ENCODE results near the gene IL1R2.

IL1R2 gene

DNA sequence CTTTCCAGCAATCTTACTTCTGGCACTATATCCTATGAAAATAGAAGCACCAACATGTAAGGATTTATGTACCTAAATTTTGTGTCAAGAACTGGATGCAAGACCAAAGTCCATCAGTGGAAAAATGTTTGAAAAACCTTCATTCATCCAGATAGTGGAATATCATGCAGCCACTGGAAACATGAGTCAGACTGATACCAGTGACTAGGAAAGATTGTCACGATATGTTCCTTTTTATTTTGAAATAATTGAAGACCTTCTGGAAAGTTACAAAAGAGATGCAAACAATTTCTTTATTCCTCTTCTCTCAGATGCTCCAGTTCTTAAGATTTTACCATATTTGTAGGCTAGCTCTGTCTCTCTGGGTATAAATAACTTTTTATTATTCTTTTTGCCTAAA lies 40.5 kb upstream of the IL1R2 start:
- H3K4me3 ChIP-seq (ENCODE audit: low read depth, low read length): no peak overlapping the region
- DNase-seq (ENCODE audit: low read depth): no peak
- TF ChIP-seq, protein P1, sequence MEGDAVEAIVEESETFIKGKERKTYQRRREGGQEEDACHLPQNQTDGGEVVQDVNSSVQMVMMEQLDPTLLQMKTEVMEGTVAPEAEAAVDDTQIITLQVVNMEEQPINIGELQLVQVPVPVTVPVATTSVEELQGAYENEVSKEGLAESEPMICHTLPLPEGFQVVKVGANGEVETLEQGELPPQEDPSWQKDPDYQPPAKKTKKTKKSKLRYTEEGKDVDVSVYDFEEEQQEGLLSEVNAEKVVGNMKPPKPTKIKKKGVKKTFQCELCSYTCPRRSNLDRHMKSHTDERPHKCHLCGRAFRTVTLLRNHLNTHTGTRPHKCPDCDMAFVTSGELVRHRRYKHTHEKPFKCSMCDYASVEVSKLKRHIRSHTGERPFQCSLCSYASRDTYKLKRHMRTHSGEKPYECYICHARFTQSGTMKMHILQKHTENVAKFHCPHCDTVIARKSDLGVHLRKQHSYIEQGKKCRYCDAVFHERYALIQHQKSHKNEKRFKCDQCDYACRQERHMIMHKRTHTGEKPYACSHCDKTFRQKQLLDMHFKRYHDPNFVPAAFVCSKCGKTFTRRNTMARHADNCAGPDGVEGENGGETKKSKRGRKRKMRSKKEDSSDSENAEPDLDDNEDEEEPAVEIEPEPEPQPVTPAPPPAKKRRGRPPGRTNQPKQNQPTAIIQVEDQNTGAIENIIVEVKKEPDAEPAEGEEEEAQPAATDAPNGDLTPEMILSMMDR (IDR thresholded peaks at IDR 0.05; ENCODE audit: control insufficient read depth, extremely low read depth, insufficient read depth): no peak

DNA sequence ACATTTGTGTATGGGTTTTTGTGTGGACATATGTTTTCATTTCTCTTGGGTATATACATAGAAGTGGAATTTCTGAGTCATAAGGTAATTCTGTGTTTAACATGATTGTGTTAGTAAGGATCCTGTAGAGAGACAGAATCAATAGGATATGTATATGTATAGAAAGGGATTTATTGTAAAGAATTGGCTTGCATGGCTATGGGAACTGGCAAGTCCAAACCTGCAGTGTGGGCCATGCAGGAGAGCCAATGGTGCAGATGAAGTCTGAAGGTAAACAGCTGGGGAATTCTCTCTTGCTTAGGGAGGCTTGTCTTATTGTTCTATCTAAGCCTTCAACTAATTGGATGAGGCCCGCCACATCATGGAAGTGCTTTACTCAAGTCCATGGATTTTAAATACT lies 39.2 kb upstream of the IL1R2 start:
- H3K4me3 ChIP-seq (ENCODE audit: low read depth, low read length): no peak overlapping the region
- TF ChIP-seq, protein P1 (IDR thresholded peaks at IDR 0.05; ENCODE audit: control insufficient read depth, extremely low read depth, insufficient read depth): no peak
- DNase-seq (ENCODE audit: low read depth): no peak

DNA sequence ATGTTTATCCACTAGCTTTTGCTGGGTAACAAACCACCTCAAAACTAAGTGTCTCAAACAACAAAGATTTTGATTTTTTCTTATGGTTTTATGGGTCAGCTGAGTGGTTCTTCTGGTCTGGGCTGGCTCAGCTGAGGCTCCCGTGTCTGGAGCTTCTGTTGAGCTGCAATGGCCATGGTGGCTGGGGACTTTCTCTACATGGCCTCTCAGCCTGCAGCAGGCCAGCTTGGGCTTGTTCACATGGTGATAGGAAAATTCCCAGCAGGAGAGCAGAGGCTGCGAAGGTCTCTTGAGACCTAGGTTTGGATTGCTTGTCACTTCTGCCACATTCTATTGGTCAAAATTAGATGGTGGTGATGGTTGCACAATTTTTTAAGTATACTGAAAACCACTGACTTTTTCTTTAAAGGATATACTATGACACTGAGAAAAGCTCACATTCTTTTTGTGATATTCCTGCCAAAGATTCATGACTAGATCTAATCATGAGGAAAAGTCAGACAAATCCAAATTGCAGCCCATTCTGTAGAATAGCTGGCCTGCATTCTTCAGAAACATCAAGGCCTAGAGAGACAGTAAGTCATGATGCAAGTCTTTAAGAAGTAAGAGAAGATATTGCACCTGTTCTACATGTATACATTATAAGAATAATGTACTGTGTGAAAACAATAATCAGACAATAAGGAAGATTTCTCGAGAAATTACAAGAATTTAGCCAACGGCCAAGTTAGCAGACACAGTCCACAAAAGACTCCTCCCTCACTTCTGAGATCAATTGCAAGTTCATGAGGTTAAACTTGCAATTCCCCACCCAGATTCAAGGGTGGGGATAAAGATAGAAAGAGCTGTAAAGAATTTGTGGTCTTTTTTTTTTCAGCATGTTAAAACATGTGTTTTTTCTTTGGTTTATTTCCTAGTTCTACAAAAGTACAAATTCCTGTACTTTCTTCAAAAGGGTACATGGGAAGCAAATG lies 35.0 kb upstream of the IL1R2 start:
- DNase-seq (ENCODE audit: low read depth): no peak
- no peak overlapping the region for H3K4me3 ChIP-seq (ENCODE audit: low read depth, low read length)
- TF ChIP-seq, protein P1 (IDR thresholded peaks at IDR 0.05; ENCODE audit: control insufficient read depth, extremely low read depth, insufficient read depth): no peak

DNA sequence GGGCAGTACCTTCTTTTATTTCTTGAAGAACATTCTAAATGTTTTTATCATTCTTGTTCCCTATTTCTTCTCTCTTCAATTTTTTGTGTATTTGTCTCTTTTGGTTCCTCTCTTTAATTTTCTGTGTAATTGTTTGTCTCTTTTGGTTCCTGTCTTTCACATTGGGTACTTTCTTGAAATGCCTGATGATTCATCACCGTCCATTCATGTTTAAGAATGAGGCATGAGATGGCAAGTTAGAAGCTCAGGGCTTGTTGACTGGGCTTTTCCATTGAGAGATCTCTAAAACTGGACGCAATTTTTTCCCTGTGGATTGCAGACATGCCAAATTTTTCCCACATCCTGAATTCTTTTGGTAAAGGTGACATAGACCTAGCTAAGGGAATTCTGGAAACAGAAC lies 33.7 kb upstream of the IL1R2 start:
- TF ChIP-seq, protein P1 (IDR thresholded peaks at IDR 0.05; ENCODE audit: control insufficient read depth, extremely low read depth, insufficient read depth): no peak
- no peak overlapping the region for H3K4me3 ChIP-seq (ENCODE audit: low read depth, low read length)
- no peak for DNase-seq (ENCODE audit: low read depth)

DNA sequence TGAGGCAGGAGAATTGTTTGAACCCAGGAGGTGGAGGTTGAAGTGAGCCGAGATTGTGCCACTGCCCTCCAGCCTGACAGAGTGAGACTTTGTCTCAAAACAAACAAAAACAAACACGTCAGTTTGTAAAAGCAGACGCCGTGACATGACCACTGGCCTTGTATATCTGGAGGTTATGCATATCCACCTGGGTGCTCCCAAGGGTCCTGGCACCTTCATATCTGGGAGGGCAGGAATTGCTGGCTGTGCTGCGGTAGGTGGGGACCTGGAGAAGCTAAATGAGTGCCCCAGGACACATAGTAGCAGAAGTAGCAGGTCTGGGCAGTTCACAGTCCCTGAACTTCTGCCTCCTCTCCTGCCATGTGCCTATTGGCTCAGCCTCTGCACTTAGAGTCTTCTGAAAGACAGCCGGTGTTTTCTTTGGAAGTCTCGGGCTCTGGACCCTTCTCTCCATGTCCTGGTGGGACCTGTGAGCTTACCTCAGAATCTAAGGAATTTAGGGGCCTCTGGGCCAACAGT lies 30.9 kb upstream of the IL1R2 start:
- TF ChIP-seq, protein P1 (IDR thresholded peaks at IDR 0.05; ENCODE audit: control insufficient read depth, extremely low read depth, insufficient read depth): no peak
- DNase-seq (ENCODE audit: low read depth): no peak
- H3K4me3 ChIP-seq (ENCODE audit: low read depth, low read length): no peak overlapping the region

DNA sequence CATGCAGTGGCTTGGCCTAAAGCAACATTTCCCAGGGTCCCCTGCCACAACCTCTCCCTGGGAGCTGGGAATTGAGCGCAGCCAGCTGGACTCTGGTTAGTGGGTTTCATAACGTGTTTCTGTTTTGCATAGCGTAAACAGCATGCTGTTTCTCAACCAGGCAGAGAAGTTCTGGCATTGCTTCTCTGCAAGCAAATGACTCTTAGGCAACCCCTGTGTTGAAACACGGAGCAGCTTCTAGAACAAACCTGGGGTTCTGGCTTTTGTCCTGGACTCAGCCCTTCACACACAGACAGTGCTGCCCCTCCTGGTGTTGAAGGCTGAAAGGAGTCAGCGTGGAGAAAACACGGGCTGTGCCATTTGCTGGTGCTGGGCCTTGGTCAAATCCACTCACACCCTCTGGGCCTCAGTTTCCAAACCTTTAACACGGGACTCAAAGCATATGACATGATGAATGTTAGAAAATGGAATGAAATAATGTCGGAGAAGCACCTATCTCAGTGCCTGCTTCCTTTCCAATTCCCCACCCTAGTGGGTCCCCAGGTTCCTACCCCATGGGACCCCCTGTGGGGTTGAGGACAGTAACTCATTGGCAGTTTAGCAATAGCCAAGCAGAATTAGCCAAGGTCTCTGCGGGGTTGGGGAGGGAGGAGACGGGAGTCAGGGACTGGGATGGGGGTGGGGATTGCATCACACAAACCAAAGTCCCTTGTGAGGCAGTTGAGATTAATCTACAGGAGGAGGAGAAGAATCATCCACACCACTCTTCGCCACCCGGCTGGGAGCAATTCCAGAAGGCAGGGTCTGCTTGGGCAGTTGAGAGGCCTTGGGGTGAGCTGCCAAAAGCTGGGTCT lies 30.2 kb upstream of the IL1R2 start:
- no peak for DNase-seq (ENCODE audit: low read depth)
- TF ChIP-seq, protein P1 (IDR thresholded peaks at IDR 0.05; ENCODE audit: control insufficient read depth, extremely low read depth, insufficient read depth): no peak

More for the DNA sequence above, 30.2 kb upstream of the IL1R2 start:
- no peak overlapping the region for H3K4me3 ChIP-seq (ENCODE audit: low read depth, low read length)
